ENCODE results near the gene RGS1. TPM values are rescaled to one million over a fixed set of nuclear protein-coding genes. Genes with fewer than 3 reads are reported as not detected.

The RGS1 gene
- total and polyA plus RNA-seq, 2 experiments from 2014 or later: not detected

DNA sequence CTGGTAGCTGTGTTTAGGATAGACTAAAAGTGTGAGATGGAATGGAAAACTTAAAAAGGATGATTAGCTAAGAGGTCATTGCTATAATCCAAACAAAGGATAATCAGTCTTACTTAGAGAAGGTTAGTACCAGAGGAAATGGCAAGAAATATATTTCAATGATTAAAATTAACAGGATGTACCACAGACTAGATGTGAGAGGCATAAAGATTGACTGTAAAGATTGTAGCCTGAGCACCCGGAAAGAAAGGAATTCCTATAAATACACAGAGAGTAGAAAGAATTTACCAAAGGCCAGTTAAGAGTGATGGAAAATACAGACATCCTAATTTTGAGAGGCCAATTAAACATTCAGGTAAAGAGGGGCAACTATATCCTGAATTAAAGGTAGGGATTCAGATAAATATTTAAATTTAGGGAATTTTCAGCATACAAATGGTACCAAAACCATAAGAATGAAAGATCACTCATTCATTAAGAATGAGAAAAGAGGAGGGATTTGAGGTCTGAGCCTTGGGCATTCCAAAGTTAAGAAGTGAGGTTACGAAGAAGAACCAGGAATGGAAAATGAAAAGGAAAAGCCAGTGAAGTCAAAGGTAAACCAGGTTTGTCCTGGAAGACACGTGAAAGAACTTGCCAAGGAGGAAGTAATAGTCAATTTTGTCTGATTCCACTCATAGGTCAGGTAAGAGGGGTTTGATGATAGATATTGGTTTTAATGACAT is 46.4 kb upstream of the RGS1 start:
- H3K9me3 Mint-ChIP-seq: peaks cover 2% of the 10 kb centered on the region; the same call in 2 of the 3 replicates
- Histone ChIP-seq H3F3A (replicated peaks; ENCODE audit: low read depth) (no peaks in the 10 kb centered on the region), H3K36me3 (ENCODE audit: insufficient read depth) (no peaks in the 10 kb centered on the region), H4K20me1 (replicated peaks; ENCODE audit: insufficient read depth) (no peaks in the 10 kb centered on the region), H3K4me2 (no peak overlapping the region), H3K4me3 (no peak overlapping the region), H3K79me2 (replicated peaks; ENCODE audit: insufficient read depth) (no peaks in the 10 kb centered on the region), H3K27ac (ENCODE audit: low read depth) (no peak overlapping the region), H3K27me3 (ENCODE audit: insufficient read depth) (no peaks in the 10 kb centered on the region), H3K9me2 (ENCODE audit: insufficient read depth) (no peaks in the 10 kb centered on the region), H3K4me1 (ENCODE audit: insufficient read depth) (peaks cover 4% of the 10 kb centered on the region; the same call in 1 of the 2 replicates), H2AFZ (no peak overlapping the region)
- H3K4me3 Mint-ChIP-seq: no peak overlapping the region
- peak; percentile 21 for DNase-seq (ENCODE audit: low spot score)
- no peak for ATAC-seq
- H3K27ac Mint-ChIP-seq: no peak overlapping the region; the same call in 1 of the 2 replicates
- TF ChIP-seq CREB1 (CRISPR knock-in tag; IDR thresholded peaks at IDR 0.05; ENCODE audit: low read depth) (no peak), JUNB (IDR thresholded peaks at IDR 0.05; ENCODE audit: unreplicated experiment) (no peak), EZH2phosphoT487 (IDR thresholded peaks at IDR 0.05; ENCODE audit: unreplicated experiment) (no peak), ZNF114 (CRISPR knock-in tag; IDR thresholded peaks at IDR 0.05) (no peak), STAT1 (IDR thresholded peaks at IDR 0.05; ENCODE audit: unreplicated experiment) (no peak), EZH2 (IDR thresholded peaks at IDR 0.05; ENCODE audit: low read depth, unreplicated experiment) (no peak), POLR2AphosphoS5 (IDR thresholded peaks at IDR 0.05; ENCODE audit: low read depth) (no peak), NANOG (IDR thresholded peaks at IDR 0.05; ENCODE audit: borderline replicate concordance) (no peak), ZNF331 (CRISPR knock-in tag; IDR thresholded peaks at IDR 0.05; ENCODE audit: low read depth) (no peak)
- TF ChIP-seq, protein P1, sequence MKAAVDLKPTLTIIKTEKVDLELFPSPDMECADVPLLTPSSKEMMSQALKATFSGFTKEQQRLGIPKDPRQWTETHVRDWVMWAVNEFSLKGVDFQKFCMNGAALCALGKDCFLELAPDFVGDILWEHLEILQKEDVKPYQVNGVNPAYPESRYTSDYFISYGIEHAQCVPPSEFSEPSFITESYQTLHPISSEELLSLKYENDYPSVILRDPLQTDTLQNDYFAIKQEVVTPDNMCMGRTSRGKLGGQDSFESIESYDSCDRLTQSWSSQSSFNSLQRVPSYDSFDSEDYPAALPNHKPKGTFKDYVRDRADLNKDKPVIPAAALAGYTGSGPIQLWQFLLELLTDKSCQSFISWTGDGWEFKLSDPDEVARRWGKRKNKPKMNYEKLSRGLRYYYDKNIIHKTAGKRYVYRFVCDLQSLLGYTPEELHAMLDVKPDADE (IDR thresholded peaks at IDR 0.05): no peak
- TF ChIP-seq, protein P2, sequence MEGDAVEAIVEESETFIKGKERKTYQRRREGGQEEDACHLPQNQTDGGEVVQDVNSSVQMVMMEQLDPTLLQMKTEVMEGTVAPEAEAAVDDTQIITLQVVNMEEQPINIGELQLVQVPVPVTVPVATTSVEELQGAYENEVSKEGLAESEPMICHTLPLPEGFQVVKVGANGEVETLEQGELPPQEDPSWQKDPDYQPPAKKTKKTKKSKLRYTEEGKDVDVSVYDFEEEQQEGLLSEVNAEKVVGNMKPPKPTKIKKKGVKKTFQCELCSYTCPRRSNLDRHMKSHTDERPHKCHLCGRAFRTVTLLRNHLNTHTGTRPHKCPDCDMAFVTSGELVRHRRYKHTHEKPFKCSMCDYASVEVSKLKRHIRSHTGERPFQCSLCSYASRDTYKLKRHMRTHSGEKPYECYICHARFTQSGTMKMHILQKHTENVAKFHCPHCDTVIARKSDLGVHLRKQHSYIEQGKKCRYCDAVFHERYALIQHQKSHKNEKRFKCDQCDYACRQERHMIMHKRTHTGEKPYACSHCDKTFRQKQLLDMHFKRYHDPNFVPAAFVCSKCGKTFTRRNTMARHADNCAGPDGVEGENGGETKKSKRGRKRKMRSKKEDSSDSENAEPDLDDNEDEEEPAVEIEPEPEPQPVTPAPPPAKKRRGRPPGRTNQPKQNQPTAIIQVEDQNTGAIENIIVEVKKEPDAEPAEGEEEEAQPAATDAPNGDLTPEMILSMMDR (conservative IDR thresholded peaks at IDR 0.05; ENCODE audit: low read depth in 2 of 2): no peak
- TF ChIP-seq, protein P3, sequence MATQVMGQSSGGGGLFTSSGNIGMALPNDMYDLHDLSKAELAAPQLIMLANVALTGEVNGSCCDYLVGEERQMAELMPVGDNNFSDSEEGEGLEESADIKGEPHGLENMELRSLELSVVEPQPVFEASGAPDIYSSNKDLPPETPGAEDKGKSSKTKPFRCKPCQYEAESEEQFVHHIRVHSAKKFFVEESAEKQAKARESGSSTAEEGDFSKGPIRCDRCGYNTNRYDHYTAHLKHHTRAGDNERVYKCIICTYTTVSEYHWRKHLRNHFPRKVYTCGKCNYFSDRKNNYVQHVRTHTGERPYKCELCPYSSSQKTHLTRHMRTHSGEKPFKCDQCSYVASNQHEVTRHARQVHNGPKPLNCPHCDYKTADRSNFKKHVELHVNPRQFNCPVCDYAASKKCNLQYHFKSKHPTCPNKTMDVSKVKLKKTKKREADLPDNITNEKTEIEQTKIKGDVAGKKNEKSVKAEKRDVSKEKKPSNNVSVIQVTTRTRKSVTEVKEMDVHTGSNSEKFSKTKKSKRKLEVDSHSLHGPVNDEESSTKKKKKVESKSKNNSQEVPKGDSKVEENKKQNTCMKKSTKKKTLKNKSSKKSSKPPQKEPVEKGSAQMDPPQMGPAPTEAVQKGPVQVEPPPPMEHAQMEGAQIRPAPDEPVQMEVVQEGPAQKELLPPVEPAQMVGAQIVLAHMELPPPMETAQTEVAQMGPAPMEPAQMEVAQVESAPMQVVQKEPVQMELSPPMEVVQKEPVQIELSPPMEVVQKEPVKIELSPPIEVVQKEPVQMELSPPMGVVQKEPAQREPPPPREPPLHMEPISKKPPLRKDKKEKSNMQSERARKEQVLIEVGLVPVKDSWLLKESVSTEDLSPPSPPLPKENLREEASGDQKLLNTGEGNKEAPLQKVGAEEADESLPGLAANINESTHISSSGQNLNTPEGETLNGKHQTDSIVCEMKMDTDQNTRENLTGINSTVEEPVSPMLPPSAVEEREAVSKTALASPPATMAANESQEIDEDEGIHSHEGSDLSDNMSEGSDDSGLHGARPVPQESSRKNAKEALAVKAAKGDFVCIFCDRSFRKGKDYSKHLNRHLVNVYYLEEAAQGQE (IDR thresholded peaks at IDR 0.05; ENCODE audit: unreplicated experiment): no peak
- TF ChIP-seq, protein P4, sequence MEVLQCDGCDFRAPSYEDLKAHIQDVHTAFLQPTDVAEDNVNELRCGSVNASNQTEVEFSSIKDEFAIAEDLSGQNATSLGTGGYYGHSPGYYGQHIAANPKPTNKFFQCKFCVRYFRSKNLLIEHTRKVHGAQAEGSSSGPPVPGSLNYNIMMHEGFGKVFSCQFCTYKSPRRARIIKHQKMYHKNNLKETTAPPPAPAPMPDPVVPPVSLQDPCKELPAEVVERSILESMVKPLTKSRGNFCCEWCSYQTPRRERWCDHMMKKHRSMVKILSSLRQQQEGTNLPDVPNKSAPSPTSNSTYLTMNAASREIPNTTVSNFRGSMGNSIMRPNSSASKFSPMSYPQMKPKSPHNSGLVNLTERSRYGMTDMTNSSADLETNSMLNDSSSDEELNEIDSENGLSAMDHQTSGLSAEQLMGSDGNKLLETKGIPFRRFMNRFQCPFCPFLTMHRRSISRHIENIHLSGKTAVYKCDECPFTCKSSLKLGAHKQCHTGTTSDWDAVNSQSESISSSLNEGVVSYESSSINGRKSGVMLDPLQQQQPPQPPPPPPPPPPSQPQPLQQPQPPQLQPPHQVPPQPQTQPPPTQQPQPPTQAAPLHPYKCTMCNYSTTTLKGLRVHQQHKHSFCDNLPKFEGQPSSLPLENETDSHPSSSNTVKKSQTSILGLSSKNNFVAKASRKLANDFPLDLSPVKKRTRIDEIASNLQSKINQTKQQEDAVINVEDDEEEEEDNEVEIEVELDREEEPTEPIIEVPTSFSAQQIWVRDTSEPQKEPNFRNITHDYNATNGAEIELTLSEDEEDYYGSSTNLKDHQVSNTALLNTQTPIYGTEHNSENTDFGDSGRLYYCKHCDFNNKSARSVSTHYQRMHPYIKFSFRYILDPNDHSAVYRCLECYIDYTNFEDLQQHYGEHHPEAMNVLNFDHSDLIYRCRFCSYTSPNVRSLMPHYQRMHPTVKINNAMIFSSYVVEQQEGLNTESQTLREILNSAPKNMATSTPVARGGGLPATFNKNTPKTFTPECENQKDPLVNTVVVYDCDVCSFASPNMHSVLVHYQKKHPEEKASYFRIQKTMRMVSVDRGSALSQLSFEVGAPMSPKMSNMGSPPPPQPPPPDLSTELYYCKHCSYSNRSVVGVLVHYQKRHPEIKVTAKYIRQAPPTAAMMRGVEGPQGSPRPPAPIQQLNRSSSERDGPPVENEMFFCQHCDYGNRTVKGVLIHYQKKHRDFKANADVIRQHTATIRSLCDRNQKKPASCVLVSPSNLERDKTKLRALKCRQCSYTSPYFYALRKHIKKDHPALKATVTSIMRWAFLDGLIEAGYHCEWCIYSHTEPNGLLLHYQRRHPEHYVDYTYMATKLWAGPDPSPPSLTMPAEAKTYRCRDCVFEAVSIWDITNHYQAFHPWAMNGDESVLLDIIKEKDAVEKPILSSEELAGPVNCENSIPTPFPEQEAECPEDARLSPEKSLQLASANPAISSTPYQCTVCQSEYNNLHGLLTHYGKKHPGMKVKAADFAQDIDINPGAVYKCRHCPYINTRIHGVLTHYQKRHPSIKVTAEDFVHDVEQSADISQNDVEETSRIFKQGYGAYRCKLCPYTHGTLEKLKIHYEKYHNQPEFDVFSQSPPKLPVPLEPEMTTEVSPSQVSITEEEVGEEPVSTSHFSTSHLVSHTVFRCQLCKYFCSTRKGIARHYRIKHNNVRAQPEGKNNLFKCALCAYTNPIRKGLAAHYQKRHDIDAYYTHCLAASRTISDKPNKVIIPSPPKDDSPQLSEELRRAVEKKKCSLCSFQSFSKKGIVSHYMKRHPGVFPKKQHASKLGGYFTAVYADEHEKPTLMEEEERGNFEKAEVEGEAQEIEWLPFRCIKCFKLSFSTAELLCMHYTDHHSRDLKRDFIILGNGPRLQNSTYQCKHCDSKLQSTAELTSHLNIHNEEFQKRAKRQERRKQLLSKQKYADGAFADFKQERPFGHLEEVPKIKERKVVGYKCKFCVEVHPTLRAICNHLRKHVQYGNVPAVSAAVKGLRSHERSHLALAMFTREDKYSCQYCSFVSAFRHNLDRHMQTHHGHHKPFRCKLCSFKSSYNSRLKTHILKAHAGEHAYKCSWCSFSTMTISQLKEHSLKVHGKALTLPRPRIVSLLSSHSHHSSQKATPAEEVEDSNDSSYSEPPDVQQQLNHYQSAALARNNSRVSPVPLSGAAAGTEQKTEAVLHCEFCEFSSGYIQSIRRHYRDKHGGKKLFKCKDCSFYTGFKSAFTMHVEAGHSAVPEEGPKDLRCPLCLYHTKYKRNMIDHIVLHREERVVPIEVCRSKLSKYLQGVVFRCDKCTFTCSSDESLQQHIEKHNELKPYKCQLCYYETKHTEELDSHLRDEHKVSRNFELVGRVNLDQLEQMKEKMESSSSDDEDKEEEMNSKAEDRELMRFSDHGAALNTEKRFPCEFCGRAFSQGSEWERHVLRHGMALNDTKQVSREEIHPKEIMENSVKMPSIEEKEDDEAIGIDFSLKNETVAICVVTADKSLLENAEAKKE (CRISPR knock-in tag; IDR thresholded peaks at IDR 0.05): no peak
- H3K27me3 Mint-ChIP-seq (ENCODE audit: insufficient read depth, low read depth, poor library complexity): no peaks in the 10 kb centered on the region
- H3K4me1 Mint-ChIP-seq: peaks cover 14% of the 10 kb centered on the region
- no peaks in the 10 kb centered on the region for H3K36me3 Mint-ChIP-seq (ENCODE audit: low read depth)
